Neural crest cell (in vitro differentiated cells): ENCODE data around the gene FER. TPM values are rescaled to one million over a fixed set of nuclear protein-coding genes. Genes with fewer than 3 reads are reported as not detected.

Source experiments
- DNase-seq: peaks from one replicate; pipeline ENCODE4 v3.0.0; 2021; ENCODE audit warnings: low read depth, mixed read lengths, low spot score
- H3K27ac Mint-ChIP-seq: one replicate; pipeline ENCODE4 v1.8.0; 2021; ENCODE audit warnings: mild to moderate bottlenecking, mixed read lengths; ENCODE audit not compliant: unreplicated experiment
- H3K27me3 Mint-ChIP-seq: 2 replicates; pipeline ENCODE4 v1.8.0; 2021; ENCODE audit warnings: low read depth, mild to moderate bottlenecking, mixed read lengths
- H3K36me3 Mint-ChIP-seq: 2 replicates; pipeline ENCODE4 v1.8.0; 2021; ENCODE audit warnings: low read depth, mild to moderate bottlenecking, mixed read lengths
- H3K4me1 Mint-ChIP-seq: 2 replicates; pipeline ENCODE4 v1.8.0; 2021; ENCODE audit warnings: mixed read lengths
- H3K4me3 Mint-ChIP-seq: one replicate; pipeline ENCODE4 v1.8.0; 2021; ENCODE audit warnings: mild to moderate bottlenecking, mixed read lengths
- H3K9me3 Mint-ChIP-seq: 2 replicates; pipeline ENCODE4 v1.8.0; 2021; ENCODE audit warnings: mixed read lengths
- total RNA-seq: library from RNA; stranded (reverse); gene quantifications from 2 replicates; pipeline ENCODE4 v1.2.1, GENCODE V29; 2021
- TF ChIP-seq, protein P1 (sequence below): fragments of 200-600 bp; sonication (generic); conservative IDR thresholded peaks from 2 replicates; pipeline ENCODE4 v1.5.0; 2021; ENCODE audit warnings: antibody characterized with exemption, mild to moderate bottlenecking

FER gene
- total RNA-seq, 1 donor from 2014 or later: 25.4 TPM

DNA sequence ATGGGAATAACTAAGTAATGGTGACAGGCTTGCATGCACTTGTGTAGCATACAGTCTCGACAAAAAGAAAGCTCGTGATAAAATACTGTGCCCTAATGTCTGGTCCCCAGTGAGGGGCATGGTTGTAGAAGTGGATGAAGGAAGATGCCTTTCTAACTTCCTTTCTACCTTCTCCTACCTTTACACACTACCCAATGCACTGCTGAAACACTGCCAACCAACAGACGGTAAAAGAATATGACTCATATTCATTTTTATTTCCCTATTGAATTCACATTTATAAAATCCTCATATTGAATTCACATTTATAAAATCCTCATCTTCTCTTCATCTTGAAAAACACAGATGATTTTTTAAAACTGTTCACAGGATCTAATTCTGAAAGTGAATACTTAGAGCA is 439.1 kb downstream of the FER start:
- H3K36me3 Mint-ChIP-seq: peaks cover 3% of the 10 kb centered on the region
- DNase-seq: no peak
- peaks cover 4% of the 10 kb centered on the region for H3K4me1 Mint-ChIP-seq
- no peaks in the 10 kb centered on the region for H3K27me3 Mint-ChIP-seq
- TF ChIP-seq, protein P1, sequence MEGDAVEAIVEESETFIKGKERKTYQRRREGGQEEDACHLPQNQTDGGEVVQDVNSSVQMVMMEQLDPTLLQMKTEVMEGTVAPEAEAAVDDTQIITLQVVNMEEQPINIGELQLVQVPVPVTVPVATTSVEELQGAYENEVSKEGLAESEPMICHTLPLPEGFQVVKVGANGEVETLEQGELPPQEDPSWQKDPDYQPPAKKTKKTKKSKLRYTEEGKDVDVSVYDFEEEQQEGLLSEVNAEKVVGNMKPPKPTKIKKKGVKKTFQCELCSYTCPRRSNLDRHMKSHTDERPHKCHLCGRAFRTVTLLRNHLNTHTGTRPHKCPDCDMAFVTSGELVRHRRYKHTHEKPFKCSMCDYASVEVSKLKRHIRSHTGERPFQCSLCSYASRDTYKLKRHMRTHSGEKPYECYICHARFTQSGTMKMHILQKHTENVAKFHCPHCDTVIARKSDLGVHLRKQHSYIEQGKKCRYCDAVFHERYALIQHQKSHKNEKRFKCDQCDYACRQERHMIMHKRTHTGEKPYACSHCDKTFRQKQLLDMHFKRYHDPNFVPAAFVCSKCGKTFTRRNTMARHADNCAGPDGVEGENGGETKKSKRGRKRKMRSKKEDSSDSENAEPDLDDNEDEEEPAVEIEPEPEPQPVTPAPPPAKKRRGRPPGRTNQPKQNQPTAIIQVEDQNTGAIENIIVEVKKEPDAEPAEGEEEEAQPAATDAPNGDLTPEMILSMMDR: no peak
- no peak overlapping the region for H3K4me3 Mint-ChIP-seq
- no peak overlapping the region for H3K27ac Mint-ChIP-seq
- no peaks in the 10 kb centered on the region for H3K9me3 Mint-ChIP-seq

DNA sequence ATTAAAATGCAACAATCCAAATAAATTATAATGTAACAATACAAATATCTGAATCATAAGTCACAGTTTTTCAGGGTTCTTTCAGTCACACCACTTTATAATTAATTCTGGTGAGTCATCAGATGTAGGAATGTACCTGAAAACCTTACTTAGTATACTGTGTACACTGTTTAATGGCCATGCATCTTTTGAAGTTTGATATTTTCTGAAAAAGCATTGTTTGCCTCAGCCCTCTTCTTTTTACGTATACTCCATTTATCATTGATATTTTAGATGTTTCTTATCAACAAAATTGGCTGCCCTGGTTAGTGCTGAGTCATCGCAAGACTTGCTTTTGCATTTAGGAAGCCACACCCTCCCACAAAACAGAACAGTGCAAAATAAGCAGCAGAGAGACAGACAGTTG is 443.5 kb downstream of the FER start:
- peaks cover 8% of the 10 kb centered on the region for H3K4me1 Mint-ChIP-seq
- TF ChIP-seq, protein P1: no peak
- no peak for DNase-seq
- H3K27me3 Mint-ChIP-seq: no peaks in the 10 kb centered on the region
- no peaks in the 10 kb centered on the region for H3K9me3 Mint-ChIP-seq
- peaks cover 8% of the 10 kb centered on the region for H3K36me3 Mint-ChIP-seq
- no peak overlapping the region for H3K4me3 Mint-ChIP-seq
- no peak overlapping the region for H3K27ac Mint-ChIP-seq

DNA sequence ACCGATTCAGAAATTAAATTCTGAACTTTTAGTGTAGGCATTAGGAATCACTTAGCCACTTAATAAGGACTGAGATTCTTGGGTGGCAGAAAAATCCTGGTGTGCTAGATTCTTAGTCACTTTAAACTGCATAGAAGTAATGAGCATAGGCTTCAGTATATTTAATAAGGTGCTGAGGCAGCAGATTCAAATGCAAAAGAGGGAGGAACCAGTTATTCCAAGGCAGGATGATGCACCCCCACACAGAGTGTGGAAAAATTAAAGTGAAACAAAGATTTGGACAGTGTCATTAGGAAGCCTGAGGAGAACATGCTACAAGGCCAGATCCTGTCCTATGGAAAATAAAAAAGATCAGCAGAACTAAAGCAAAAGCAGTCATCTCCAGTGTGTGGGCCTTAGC is 444.3 kb downstream of the FER start:
- Mint-ChIP-seq H3K27me3 (no peaks in the 10 kb centered on the region), H3K9me3 (no peaks in the 10 kb centered on the region), H3K27ac (no peak overlapping the region), H3K4me1 (peaks cover 8% of the 10 kb centered on the region), H3K36me3 (peaks cover 8% of the 10 kb centered on the region), H3K4me3 (no peak overlapping the region)
- DNase-seq: no peak
- TF ChIP-seq, protein P1: no peak

DNA sequence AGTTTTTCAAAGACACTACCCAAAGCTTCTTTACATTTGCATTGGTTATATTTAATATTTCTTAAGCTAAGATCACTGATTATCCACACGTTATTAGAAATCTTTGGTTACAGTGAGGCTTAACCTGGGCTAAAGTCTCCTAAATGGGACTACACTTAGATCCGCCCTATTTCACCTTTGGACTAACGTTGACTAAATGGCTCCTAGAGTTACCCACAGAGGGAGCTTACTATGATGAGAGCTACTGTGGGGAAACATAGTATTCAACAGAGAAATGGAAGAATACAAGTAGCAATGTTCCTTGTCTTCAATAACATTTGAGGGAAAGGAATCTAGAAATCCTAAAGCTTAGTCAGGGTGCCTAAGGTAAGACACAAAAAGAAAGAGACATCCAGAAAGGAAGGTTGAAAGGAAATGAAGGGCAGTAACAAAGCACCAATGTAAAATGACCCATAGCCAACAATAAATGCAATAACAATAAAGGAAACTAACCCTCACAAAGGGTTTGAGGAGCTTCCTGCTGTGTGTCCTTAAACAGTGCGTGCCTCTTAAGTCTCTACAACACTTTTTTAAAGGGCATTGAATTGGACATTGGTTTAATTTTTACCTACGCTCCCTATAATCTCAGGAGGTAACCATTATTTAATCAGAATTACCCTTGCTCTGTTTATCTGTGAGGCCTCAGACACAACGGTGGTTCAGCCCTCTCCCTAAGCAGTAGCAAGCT is 445.0 kb downstream of the FER start:
- no peaks in the 10 kb centered on the region for H3K9me3 Mint-ChIP-seq
- peaks cover 8% of the 10 kb centered on the region for H3K4me1 Mint-ChIP-seq
- no peak overlapping the region for H3K27ac Mint-ChIP-seq
- DNase-seq: no peak
- no peak overlapping the region for H3K4me3 Mint-ChIP-seq
- peaks cover 5% of the 10 kb centered on the region for H3K36me3 Mint-ChIP-seq
- H3K27me3 Mint-ChIP-seq: no peaks in the 10 kb centered on the region
- TF ChIP-seq, protein P1: no peak

DNA sequence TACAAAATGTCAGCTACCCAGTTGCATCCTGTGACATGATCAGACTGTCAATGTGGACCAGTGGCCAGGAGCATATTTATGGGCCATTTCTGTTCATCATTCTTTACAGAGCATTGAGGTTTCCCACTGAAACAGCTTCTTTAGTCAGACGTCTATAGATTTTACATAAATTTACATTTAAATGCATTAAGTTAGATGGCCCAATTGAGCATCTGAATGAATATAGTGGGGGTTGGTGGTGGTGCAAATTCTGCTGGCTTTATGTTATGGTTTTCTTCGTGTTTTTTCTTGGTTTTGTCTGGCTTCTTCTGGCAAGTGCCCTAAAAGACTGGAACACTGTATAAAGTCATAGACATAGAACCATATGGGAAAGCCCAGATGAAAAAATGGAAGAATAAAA is 448.0 kb downstream of the FER start:
- no peak overlapping the region for H3K27ac Mint-ChIP-seq
- TF ChIP-seq, protein P1: no peak
- H3K27me3 Mint-ChIP-seq: no peaks in the 10 kb centered on the region
- no peaks in the 10 kb centered on the region for H3K9me3 Mint-ChIP-seq
- H3K4me1 Mint-ChIP-seq: peaks cover 8% of the 10 kb centered on the region
- DNase-seq: no peak
- H3K36me3 Mint-ChIP-seq: peaks cover 5% of the 10 kb centered on the region
- no peak overlapping the region for H3K4me3 Mint-ChIP-seq
